B cell (primary cell): ENCODE data around the gene PEX16.

Source experiments
- CTCF ChIP-seq: fragments of 200-600 bp; IDR thresholded peaks from one replicate; pipeline ENCODE4 v1.8.0; 2022; ENCODE audit warnings: antibody characterized with exemption, mild to moderate bottlenecking
- EZH2 ChIP-seq: IDR thresholded peaks from 2 replicates; pipeline ENCODE4 v1.6.1; 2012; ENCODE audit warnings: borderline replicate concordance, low read depth, mild to moderate bottlenecking, moderate library complexity, low read length; ENCODE audit not compliant: insufficient read depth, poor library complexity, severe bottlenecking

- TF ChIP-seq CTCF (no peak), EZH2 (no peak)
Observed at GRCh38 chr11:45900916-45901617, 16.6 kb downstream of the PEX16 start.
